Spleen (tissue), 11 donors: Measurements from ENCODE around the gene ETV6. TPM values are rescaled to one million over a fixed set of nuclear protein-coding genes. Genes with fewer than 3 reads are reported as not detected.

ENCODE experiments used
- DNase-seq: peaks from one replicate; pipeline ENCODE4 v3.0.0-alpha.2; 2020
- H3K27ac ChIP-seq, 8 donors: fragments of 200-600 bp; sonication (generic) in 7 of 8; 1 replicate in 4 of 8; 2 replicates in 4 of 8; pipeline versions ENCODE4 v1.5.0 to v1.8.0; 2016 to 2021; ENCODE audit warnings: inconsistent platforms in 4 of 8, mild to moderate bottlenecking in 4 of 8, moderate library complexity in 1 of 8
- H3K27me3 ChIP-seq, 7 donors: fragments of 200-600 bp; sonication (generic) in 6 of 7; replicated peaks in 1 of 7; 1 replicate in 4 of 7; 2 replicates in 3 of 7; pipeline versions ENCODE4 v1.5.0 to v1.8.0; 2016 to 2021; ENCODE audit warnings: inconsistent platforms in 3 of 7, mild to moderate bottlenecking in 1 of 7
- H3K36me3 ChIP-seq, 6 donors: fragments of 200-600 bp; sonication (generic) in 5 of 6; 1 replicate in 4 of 6; 2 replicates in 2 of 6; pipeline versions ENCODE4 v1.5.0 to v1.8.0; 2016 to 2021; ENCODE audit warnings: inconsistent platforms in 2 of 6
- H3K4me1 ChIP-seq, 6 donors: fragments of 200-600 bp; sonication (generic) in 5 of 6; 1 replicate in 3 of 6; 2 replicates in 3 of 6; pipeline versions ENCODE4 v1.5.0 to v1.8.0; 2016 to 2021; ENCODE audit warnings: inconsistent platforms in 3 of 6
- H3K4me3 ChIP-seq, 8 donors: fragments of 200-600 bp; sonication (generic) in 7 of 8; 1 replicate in 4 of 8; 2 replicates in 4 of 8; pipeline versions ENCODE4 v1.5.0 to v1.8.0; 2016 to 2021; ENCODE audit warnings: inconsistent platforms in 4 of 8, mild to moderate bottlenecking in 4 of 8, moderate library complexity in 2 of 8
- H3K9me3 ChIP-seq, 8 donors: fragments of 200-600 bp; sonication (generic) in 7 of 8; 1 replicate in 4 of 8; 2 replicates in 4 of 8; pipeline versions ENCODE4 v1.5.0 to v1.8.0; 2016 to 2021; ENCODE audit warnings: inconsistent platforms in 4 of 8
- CTCF ChIP-seq, 11 experiments: fragments of 200-600 bp in 7 of 11; fragments of 450-650 bp in 4 of 11; sonication (generic) in 4 of 11; IDR thresholded peaks in 8 of 11; conservative IDR thresholded peaks in 3 of 11; 1 replicate in 7 of 11; 2 replicates in 4 of 11; pipeline versions ENCODE4 v1.4.0 to v1.8.0; 2016 to 2021; ENCODE audit warnings: antibody characterized with exemption in 11 of 11, inconsistent platforms in 4 of 11, mild to moderate bottlenecking in 1 of 11
- POLR2A ChIP-seq, 3 donors: fragments of 450-650 bp; IDR thresholded peaks; one replicate each; pipeline ENCODE4 v1.5.1; 2017; ENCODE audit warnings: antibody characterized with exemption in 3 of 3, mild to moderate bottlenecking in 1 of 3
- POLR2AphosphoS5 ChIP-seq, 3 donors: sonication (generic); formaldehyde crosslinking; IDR thresholded peaks; one replicate each; pipeline ENCODE4 v1.5.1; 2017; ENCODE audit warnings: antibody characterized with exemption in 3 of 3
- WGBS, 5 donors: extraction: QIAGEN DNeasy Blood & Tissue Kit in 3 of 5; methylation state at CpG; one replicate each; pipeline versions ENCODE4 v1.1.5 to v1.1.7; 2013 to 2018; 5-methylcytosine and 5-hydroxymethylcytosine counted together
- intact Hi-C: fragments of 100-400 bp; cut with DNase I; formaldehyde crosslinking; loops from one replicate; pipeline ENCODE4 v1.15.0; 2023; ENCODE audit warnings: low total_unique reads
- polyA plus RNA-seq, 3 donors: library from polyadenylated mRNA; stranded (reverse); fragments of 200-250 nt; gene quantifications; one replicate each; pipeline ENCODE4 v1.2.1, GENCODE V29; 2013
- total RNA-seq, 7 donors: library from RNA; depleted of rRNA in 3 of 7; stranded (reverse); fragments of >200 nt in 3 of 7; fragmentation: NEBNext Ultra II Directional in 4 of 7; extraction: Animal tissue kit (Norgen Biotek cat#: 25700) in 4 of 7; gene quantifications; one replicate each; pipeline versions ENCODE4 v1.1.0 to v1.2.1, GENCODE V29; 2016 to 2021
- donor health status: healthy with polysubstance abuse.
- donor health status: DM: no; HTN: no; CAD: no; lungs with moderate emphysema.
- donor health status: DM: no; HTN: no; CAD: no.
- donor health status: Bipolar disorder and iron deficiency.
- donor health status: healthy.
- donor health status: DM: no; HTN: no; CAD: no.
- donor health status: DM: yes; HTN: yes; CAD: no.

The ETV6 gene
- total and polyA plus RNA-seq, 10 donors, result 7.2 to 116 (median 57.8) TPM

- DNase-seq, result no peak
- no peaks in the 10 kb centered on the region for H3K9me3 ChIP-seq
- H3K27me3 ChIP-seq, result no peaks in the 10 kb centered on the region
- H3K36me3 ChIP-seq, result no peaks in the 10 kb centered on the region
- TF ChIP-seq POLR2AphosphoS5 (IDR thresholded peaks at IDR 0.05) (no peak), POLR2A (IDR thresholded peaks at IDR 0.05) (no peak), CTCF (IDR thresholded peaks at IDR 0.05 in 8 of 11, conservative IDR thresholded peaks at IDR 0.05 in 3 of 11) (no peak)
- WGBS, 5 donors, result 70 to 91% (median 85%) methylated on average over 3 of the region's 3 CpGs
- intact Hi-C loops, result no loop called here
- no peak overlapping the region for H3K27ac ChIP-seq
- no peak overlapping the region for H3K4me3 ChIP-seq
- H3K4me1 ChIP-seq, result peaks cover 0 to 9% (median 2%) of the 10 kb centered on the region in 6 donors
Measured at GRCh38 chr12:11923067-11923466, 273.6 kb downstream of the ETV6 start.

GRCh38 chr12:11927286-11927935 is 277.9 kb downstream of the ETV6 start:
- DNase-seq, result no peak
- TF ChIP-seq CTCF (IDR thresholded peaks at IDR 0.05 in 8 of 11, conservative IDR thresholded peaks at IDR 0.05 in 3 of 11), result no peak
- peak in 1 of 3 donors; percentile 26 for TF ChIP-seq POLR2AphosphoS5 (IDR thresholded peaks at IDR 0.05)
- no peak for TF ChIP-seq POLR2A (IDR thresholded peaks at IDR 0.05)
- H3K9me3 ChIP-seq, result no peaks in the 10 kb centered on the region
- intact Hi-C loops, result no loop called here
- peaks cover 0 to 12% (median 5%) of the 10 kb centered on the region in 6 donors for H3K4me1 ChIP-seq
- no peaks in the 10 kb centered on the region for H3K27me3 ChIP-seq
- peak overlapping the region in 1 of 8 donors; percentile 20 for H3K4me3 ChIP-seq
- no peaks in the 10 kb centered on the region for H3K36me3 ChIP-seq
- WGBS, 5 donors, result 57 to 79% (median 77%) methylated on average over 14 to 15 of the region's 15 CpGs
- H3K27ac ChIP-seq, result peak overlapping the region in 7 of 8 donors; percentile 29 to 66 (median 58)

- H3K27ac ChIP-seq, result no peak overlapping the region
- DNase-seq, result no peak
- peaks cover 0 to 12% (median 5%) of the 10 kb centered on the region in 6 donors for H3K4me1 ChIP-seq
- H3K4me3 ChIP-seq, result no peak overlapping the region
- H3K27me3 ChIP-seq, result no peaks in the 10 kb centered on the region
- TF ChIP-seq POLR2AphosphoS5 (IDR thresholded peaks at IDR 0.05) (no peak), POLR2A (IDR thresholded peaks at IDR 0.05) (no peak), CTCF (IDR thresholded peaks at IDR 0.05 in 8 of 11, conservative IDR thresholded peaks at IDR 0.05 in 3 of 11) (no peak)
- 91 to 99% (median 95%) methylated on average over 3 of the region's 3 CpGs for WGBS, 5 donors
- H3K36me3 ChIP-seq, result no peaks in the 10 kb centered on the region
- intact Hi-C loops, result no loop called here
- no peaks in the 10 kb centered on the region for H3K9me3 ChIP-seq
Measured at GRCh38 chr12:11929714-11930113, 280.2 kb downstream of the ETV6 start.

GRCh38 chr12:11939223-11939622 is 289.7 kb downstream of the ETV6 start:
- Histone ChIP-seq H3K27ac (no peak overlapping the region), H3K9me3 (no peaks in the 10 kb centered on the region), H3K36me3 (no peaks in the 10 kb centered on the region), H3K4me3 (no peak overlapping the region), H3K4me1 (no peaks in the 10 kb centered on the region), H3K27me3 (no peaks in the 10 kb centered on the region)
- TF ChIP-seq CTCF (IDR thresholded peaks at IDR 0.05 in 8 of 11, conservative IDR thresholded peaks at IDR 0.05 in 3 of 11) (no peak), POLR2AphosphoS5 (IDR thresholded peaks at IDR 0.05) (no peak), POLR2A (IDR thresholded peaks at IDR 0.05) (no peak)
- intact Hi-C loops, result no loop called here
- no peak for DNase-seq
- 92 to 96% (median 95%) methylated on average over 4 of the region's 4 CpGs for WGBS, 5 donors
